HG03135 (cell line): ENCODE measurements around the gene OR51S1.
"Not testable (repeated sequence)": the region's sequence is repeated elsewhere in the genome, so short reads cannot be mapped to it uniquely, and the experiment has no call there.

Experiments used
- ATAC-seq: cut with Tn5 transposase; IDR thresholded peaks from one replicate; pipeline ENCODE4 v1.9.1; 2021; ENCODE audit warnings: mild to moderate bottlenecking, moderate library complexity; ENCODE audit not compliant: unreplicated experiment

The OR51S1 gene

DNA sequence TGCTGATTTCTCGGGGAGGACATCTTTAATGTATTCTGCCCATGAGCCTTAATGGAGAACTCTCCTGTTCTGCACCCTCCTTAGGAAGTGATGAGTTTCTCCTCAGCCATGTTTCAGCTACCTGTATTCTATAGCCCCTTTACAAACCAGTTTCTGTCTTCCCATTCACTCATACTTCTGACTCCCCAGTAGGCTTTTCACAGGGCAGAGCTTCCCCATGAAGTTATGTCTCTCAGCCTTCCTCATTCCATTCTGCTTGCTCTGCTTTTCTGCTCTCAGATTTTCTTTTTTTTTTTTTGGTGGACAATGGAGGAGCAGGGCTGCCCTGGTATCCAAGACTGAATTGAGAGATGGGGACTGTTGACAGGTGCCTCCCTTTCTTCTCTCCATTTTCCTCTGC, 40.5 kb downstream of the OR51S1 start:
- ATAC-seq: no peak

DNA sequence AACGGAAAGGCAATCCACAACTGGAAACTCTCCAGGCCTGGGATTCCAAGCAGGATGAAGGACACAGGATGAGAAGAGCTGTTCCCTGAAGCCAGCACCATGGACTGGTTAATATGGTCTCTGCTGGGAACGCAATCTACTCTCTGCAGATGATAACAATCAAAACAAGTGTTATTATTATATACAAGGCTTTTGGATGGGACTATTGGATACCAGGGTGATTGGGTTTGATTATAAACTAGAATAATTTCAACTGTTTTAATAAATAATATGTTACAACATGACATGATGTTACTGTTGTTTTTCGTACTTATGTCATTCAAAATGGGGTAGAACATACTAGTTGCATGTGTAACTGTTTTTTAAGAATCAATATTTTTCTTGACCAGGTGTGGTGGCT, 44.7 kb downstream of the OR51S1 start, which contains the start of gene OR52R1:
TSS of gene OR52R1 (minus strand) at position 101 of the 400 bp plus-strand sequence. CDS start at position 101, 0 bp downstream.
- ATAC-seq: no peak

DNA sequence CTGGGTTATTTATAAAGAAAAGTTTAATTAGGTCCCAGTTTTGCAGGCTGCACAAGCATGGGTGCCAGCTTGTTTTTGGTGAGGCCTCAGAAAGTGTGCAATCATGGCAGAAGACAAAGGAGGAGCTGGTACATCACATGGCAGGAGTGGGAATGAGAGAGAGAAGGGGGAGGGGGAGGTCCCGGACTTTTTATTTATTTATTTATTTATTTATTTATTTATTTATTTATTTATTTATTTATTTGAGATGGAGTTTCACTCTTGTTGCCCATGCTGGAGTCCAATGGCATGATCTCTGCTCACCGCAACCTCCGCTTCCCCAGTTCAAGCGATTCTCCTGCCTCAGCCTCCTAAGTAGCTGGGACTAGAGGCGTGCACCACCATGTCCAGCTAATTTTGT, 47.7 kb downstream of the OR51S1 start:
- not testable (repeated sequence) for ATAC-seq

DNA sequence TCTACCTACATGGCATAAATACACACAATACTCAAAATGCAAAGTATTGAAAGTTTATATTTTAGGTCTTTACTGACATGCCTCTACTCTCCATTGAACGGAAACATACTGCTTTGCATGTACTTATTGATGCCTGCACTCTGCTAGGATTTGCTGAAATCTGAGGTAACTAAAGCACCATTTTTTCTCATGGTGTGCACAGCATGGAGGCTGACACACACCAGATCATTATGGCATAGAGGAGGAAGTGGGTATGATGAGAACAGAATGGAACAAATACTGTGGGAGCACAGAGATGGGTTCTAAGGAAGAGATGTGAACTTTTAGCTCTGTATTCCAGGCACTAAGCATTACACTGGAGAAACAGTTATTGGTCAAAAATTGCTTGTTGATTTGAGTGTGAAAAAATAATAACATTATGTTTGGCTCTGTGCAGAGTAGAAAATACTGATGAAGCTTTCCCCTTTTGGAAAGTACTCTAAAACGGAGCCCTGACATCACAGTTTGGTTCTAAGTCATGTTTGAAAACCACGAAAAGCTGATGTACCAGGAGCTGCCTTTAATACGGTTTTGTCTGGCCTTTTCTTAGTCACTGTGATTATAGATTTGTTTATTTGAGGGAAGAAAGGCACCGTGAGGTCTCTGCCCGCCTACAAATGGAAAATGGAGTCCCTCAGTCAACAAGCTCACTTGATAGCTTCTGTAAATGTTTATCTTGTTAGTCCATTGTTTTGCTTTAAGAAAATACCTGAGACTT, 50.4 kb downstream of the OR51S1 start:
- no peak for ATAC-seq
